LNCaP clone FGC (cell line): ENCODE results near the gene COPS6.

Source experiments
- DNase-seq: peaks from one replicate; pipeline ENCODE4 v3.0.0-alpha.2; 2011; ENCODE audit warnings: low read depth
- H3K4me3 ChIP-seq: 2 replicates; pipeline ENCODE4 v1.5.1; 2011; ENCODE audit warnings: mild to moderate bottlenecking, low read depth, low read length, control low read depth
- CTCF ChIP-seq: IDR thresholded peaks from 2 replicates; pipeline ENCODE4 v1.5.1; 2012; ENCODE audit warnings: mild to moderate bottlenecking; ENCODE audit not compliant: control insufficient read depth, insufficient read depth; ENCODE audit errors: extremely low read depth

Gene COPS6

DNA sequence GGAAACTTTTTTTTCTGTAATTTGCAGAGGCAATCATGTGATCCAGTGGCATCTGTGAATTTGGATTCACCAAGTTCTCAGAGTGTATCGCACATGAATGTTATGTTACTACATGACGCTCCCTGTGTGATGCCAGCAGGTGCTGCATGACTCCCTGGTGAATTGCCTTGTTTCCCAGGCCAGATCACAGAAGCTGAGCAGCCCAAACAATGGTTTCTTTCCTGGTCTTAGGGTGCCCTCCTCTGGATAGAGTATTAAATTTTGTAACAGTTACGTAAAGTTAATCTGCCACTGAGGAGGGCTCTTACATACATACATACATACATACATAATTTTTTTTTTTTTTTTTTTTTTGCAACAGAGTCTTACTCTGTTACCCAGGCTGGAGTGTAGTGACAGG lies 35.6 kb upstream of the COPS6 start:
- DNase-seq = peak; percentile 59
- peak; percentile 43 for TF ChIP-seq CTCF
- no peak overlapping the region for H3K4me3 ChIP-seq

GRCh38 chr7:100057006-100057405 lies 31.8 kb upstream of the COPS6 start:
- no peak overlapping the region for H3K4me3 ChIP-seq
- no peak for DNase-seq
- no peak for TF ChIP-seq CTCF

DNA sequence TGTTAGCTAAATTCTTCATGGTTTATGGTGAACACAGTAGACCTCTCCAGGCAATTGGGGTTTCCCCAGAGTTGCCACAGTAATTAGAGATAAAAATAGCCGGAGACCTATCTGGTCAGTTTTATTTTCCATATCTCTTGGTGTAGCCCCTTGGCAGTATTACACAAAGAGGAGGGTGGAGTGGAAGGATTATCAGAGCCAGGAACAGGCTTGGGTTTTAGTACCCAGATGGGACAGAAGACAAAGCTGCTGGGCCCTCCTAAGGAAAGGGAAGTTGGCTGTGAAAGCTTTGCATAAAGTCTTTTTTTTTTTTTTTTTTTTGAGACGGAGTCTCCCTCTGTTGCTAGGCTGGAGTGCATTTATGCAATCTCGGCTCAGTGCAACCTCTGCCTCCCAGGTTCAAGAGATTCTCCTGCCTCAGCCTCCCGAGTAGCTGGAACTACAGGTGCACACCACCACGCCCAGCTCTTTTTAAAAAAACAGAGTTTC lies 29.5 kb upstream of the COPS6 start:
- no peak for TF ChIP-seq CTCF
- no peak overlapping the region for H3K4me3 ChIP-seq
- no peak for DNase-seq

GRCh38 chr7:100061518-100062193 lies 27.1 kb upstream of the COPS6 start:
- no peak for TF ChIP-seq CTCF
- no peak overlapping the region for H3K4me3 ChIP-seq
- no peak for DNase-seq

DNA sequence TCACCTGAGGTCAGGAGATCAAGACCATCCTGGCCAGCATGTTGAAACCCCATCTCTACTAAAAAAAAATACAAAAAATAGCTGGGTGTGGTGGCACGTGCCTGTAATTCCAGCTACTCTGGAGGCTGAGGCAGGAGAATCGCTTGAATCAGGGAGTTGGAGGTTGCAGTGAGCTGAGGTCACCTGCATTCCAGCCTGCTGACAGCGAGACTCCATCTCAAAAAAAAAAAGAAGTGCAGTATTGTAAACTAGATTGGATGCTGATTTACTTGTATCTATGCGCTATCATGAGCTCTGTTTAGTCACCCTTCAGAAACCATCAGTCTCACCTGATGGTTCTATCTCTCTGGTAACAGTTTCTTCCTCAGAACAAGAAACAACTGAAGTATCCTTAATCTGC lies 25.4 kb upstream of the COPS6 start:
- DNase-seq = no peak
- no peak overlapping the region for H3K4me3 ChIP-seq
- TF ChIP-seq CTCF = no peak

DNA sequence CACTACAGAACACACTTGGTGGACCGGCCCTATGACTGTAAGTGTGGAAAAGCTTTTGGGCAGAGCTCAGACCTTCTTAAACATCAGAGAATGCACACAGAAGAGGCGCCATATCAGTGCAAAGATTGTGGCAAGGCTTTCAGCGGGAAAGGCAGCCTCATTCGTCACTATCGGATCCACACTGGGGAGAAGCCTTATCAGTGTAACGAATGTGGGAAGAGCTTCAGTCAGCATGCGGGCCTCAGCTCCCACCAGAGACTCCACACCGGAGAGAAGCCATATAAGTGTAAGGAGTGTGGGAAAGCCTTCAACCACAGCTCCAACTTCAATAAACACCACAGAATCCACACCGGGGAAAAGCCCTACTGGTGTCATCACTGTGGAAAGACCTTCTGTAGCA lies 24.6 kb upstream of the COPS6 start:
- no peak overlapping the region for H3K4me3 ChIP-seq
- no peak for TF ChIP-seq CTCF
- no peak for DNase-seq
